Tracheal epithelial cell (primary cell): ENCODE data around the gene RPL34. TPM values are rescaled to one million over a fixed set of nuclear protein-coding genes. Genes with fewer than 3 reads are reported as not detected.

Source experiments
- total RNA-seq: library from RNA; depleted of rRNA; stranded (reverse); fragments of >200 nt; gene quantifications from 2 replicates; pipeline ENCODE4 v1.2.1, GENCODE V29; 2014

The RPL34 gene
- total RNA-seq = 668 and 990 TPM in 2 replicates

DNA sequence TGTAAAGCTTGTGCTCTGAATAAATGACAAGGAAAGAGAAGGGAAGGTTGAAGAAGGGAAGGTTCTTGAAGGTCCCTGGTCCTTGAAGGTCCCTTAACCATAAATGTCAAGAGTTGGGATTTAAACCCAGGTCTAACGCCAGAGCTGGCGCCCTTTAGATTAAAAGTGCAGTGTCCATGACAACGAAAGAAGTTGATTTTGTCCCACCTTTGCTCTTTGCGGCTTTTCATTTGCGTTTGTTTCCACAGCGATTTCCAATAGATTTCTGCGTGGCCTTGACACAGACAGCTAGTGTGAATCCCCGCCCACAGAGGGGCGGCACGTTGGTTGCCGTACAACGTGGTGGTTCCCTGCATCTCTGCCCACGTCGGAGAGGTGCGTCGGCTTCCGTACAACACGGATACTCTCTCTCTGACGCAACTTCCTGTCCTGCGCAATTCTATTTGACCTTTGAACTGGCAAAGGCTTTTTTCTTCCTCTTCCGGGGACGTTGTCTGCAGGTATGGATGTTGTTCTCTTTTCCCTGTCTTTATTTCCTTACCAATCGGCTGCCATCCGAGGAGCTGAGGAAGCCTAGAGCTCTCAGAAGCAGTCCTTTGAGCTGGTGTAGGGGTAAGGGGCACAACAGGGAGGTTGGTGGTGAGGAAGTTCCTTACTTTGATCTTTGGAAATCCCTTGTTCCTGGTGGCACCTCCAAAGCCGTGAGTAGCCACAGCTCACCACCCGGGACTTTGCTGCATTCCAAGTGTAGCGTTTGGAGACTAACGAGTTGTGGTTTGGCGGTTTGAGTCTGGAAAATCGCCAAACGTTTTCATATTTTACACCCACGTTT, at the start of gene RPL34:
Gene RPL34, plus strand, starts transcription at position 476 of the 832 bp plus-strand sequence. CDS start 1,384 bp downstream, outside the sequence.

DNA sequence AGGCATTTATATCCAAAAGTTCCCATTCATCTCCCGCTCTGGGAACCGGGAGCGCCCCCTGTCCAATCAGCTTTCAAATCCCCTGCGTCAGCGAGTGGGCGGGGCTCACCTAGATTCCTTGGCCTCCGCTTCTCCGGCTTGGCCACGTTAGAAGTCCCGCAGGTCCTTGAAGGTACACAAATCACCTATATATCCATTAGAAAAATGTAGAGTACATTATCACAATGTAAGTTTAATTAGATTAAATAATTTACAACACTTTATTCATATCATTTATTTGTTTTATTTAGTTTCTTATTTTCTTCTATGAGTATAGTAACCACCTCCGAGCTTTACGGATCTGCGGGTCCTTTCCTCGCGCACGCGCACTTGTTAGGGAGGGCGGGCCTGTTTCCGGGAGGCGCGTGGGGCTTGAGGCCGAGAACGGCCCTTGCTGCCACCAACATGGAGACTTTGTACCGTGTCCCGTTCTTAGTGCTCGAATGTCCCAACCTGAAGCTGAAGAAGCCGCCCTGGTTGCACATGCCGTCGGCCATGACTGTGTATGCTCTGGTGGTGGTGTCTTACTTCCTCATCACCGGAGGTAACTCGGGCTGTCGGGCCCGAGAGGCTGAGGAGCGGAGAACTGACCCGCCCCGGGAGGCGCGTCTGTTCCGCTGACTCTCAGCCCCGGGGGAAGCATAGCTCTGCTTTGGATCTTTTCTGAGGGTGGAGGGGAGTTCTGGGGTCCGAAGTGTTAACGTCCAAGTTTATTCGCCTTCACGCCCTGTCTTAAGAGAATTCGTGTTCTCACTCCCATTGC, 30.0 kb downstream of the RPL34 start, which contains the start of gene OSTC:
Gene OSTC, plus strand, starts transcription at position 388 of the 802 bp plus-strand sequence. Its CDS starts 57 bp downstream, at position 445.

Other genes starting within 250 kb of the RPL34 start
- gene OSTC, start 30.0 kb downstream of the RPL34 start, total RNA-seq = 143 and 174 TPM in 2 replicates
- not detected in 2 replicates for gene ETNPPL, start 142.5 kb downstream of the RPL34 start, total RNA-seq